Lung (tissue), 12 donors: Measurements from ENCODE around the gene LRRC27. TPM values are rescaled to one million over a fixed set of nuclear protein-coding genes. Genes with fewer than 3 reads are reported as not detected.

Experiments
- ATAC-seq: fragments of 200-7000 bp; cut with Tn5 transposase; one replicate; pipeline ENCODE4 v1.9.1; 2020; ENCODE audit warnings: moderate number of reproducible peaks; ENCODE audit not compliant: insufficient read depth, low FRiP score
- DNase-seq, 3 donors: peaks; one replicate each; pipeline ENCODE4 v3.0.0-alpha.2; 2013 to 2017
- H3K27ac ChIP-seq, 2 donors: one replicate each; pipeline ENCODE4 v1.5.1; 2013; ENCODE audit warnings: mild to moderate bottlenecking in 2 of 2, moderate library complexity in 2 of 2, control low read depth in 1 of 2, inconsistent platforms in 1 of 2, low read depth in 1 of 2, low read length in 1 of 2
- H3K27me3 ChIP-seq, 3 donors: one replicate each; pipeline ENCODE4 v1.5.1; 2013; ENCODE audit warnings: low read length in 2 of 3; ENCODE audit not compliant: control insufficient read depth in 3 of 3, insufficient read depth in 3 of 3
- H3K36me3 ChIP-seq, 4 donors: one replicate each; pipeline ENCODE4 v1.5.1; 2013; ENCODE audit warnings: low read length in 4 of 4, mild to moderate bottlenecking in 1 of 4, moderate library complexity in 1 of 4; ENCODE audit not compliant: control insufficient read depth in 4 of 4, insufficient read depth in 4 of 4
- H3K4me1 ChIP-seq, 5 donors: one replicate each; pipeline ENCODE4 v1.5.1; 2013; ENCODE audit warnings: low read length in 5 of 5, mild to moderate bottlenecking in 2 of 5, moderate library complexity in 1 of 5; ENCODE audit not compliant: control insufficient read depth in 5 of 5, insufficient read depth in 5 of 5
- H3K4me3 ChIP-seq: one replicate; pipeline ENCODE4 v1.5.1; 2013; ENCODE audit warnings: mild to moderate bottlenecking, control low read depth, moderate library complexity
- H3K9ac ChIP-seq, 2 donors: one replicate each; pipeline ENCODE4 v1.5.1; 2013; ENCODE audit warnings: low read length in 2 of 2, control low read depth in 1 of 2; ENCODE audit not compliant: insufficient read depth in 1 of 2
- H3K9me3 ChIP-seq, 4 donors: one replicate each; pipeline ENCODE4 v1.5.1; 2013; ENCODE audit warnings: low read length in 3 of 4, mild to moderate bottlenecking in 1 of 4, moderate library complexity in 1 of 4; ENCODE audit not compliant: control insufficient read depth in 4 of 4, insufficient read depth in 3 of 4
- CTCF ChIP-seq: IDR thresholded peaks from 2 replicates; pipeline ENCODE4 v1.5.1; 2012; ENCODE audit warnings: mild to moderate bottlenecking; ENCODE audit errors: control extremely low read depth, extremely low read depth
- WGBS, 2 donors: extraction: QIAGEN DNeasy Blood & Tissue Kit; methylation state at CpG; one replicate each; pipeline ENCODE4 v1.1.7; 2013; 5-methylcytosine and 5-hydroxymethylcytosine counted together
- polyA plus RNA-seq, 2 donors: library from polyadenylated mRNA; stranded (reverse); fragments of 200-250 nt; gene quantifications; one replicate each; pipeline ENCODE4 v1.2.1, GENCODE V29; 2013
- total RNA-seq, 2 donors: library from RNA; depleted of rRNA in 1 of 2; stranded (reverse); fragments of >200 nt in 1 of 2; gene quantifications; one replicate each; pipeline ENCODE4 v1.2.1, GENCODE V29; 2014 to 2021
- donor health status: control.
- donor health status: control.
- donor health status: Bipolar disorder and iron deficiency.
- donor health status: healthy.
- donor health status: DM: yes; HTN: yes; CAD: no.

LRRC27 gene
- total and polyA plus RNA-seq, 4 donors, result 5.8 to 25.5 (median 17.2) TPM

DNA sequence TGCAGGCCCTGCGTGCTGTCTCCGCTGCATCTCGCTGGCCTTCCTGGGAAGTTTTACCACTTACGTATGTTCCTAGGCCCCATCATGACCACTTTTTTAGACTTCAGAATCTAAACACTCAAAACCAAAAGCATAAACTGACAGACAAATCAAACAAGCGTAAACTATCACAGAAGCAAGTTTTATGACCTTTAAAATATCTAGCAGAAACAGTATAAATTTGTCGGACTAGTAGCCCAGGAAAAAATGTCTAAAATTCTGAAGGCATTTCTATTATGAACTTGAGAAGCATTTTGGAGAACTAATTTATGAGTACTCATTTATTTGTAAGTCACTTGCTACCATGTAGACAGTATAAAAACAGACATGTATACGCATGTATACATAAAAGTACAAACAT is 10.6 kb downstream of the LRRC27 start:
- Histone ChIP-seq H3K4me1 (peaks cover 0 to 2% (median 0%) of the 10 kb centered on the region in 5 donors), H3K36me3 (peaks cover 4 to 23% (median 16%) of the 10 kb centered on the region in 4 donors), H3K9me3 (peaks cover 0 to 2% (median 0%) of the 10 kb centered on the region in 4 donors), H3K27ac (no peak overlapping the region), H3K9ac (no peak overlapping the region), H3K4me3 (no peak overlapping the region), H3K27me3 (no peaks in the 10 kb centered on the region)
- ATAC-seq, result no peak
- TF ChIP-seq CTCF, result no peak
- 90 to 99% methylated on average over 7 of the region's 7 CpGs for WGBS, 2 donors
- no peak for DNase-seq

- ATAC-seq (no peak), DNase-seq (no peak)
- Histone ChIP-seq H3K27me3 (no peaks in the 10 kb centered on the region), H3K9ac (no peak overlapping the region), H3K4me3 (no peak overlapping the region), H3K27ac (no peak overlapping the region), H3K4me1 (no peaks in the 10 kb centered on the region), H3K9me3 (peaks cover 0 to 2% (median 0%) of the 10 kb centered on the region in 4 donors), H3K36me3 (peaks cover 4 to 27% (median 17%) of the 10 kb centered on the region in 4 donors)
- 88 to 90% methylated on average over 6 of the region's 6 CpGs for WGBS, 2 donors
- no peak for TF ChIP-seq CTCF
Measured at GRCh38 chr10:132344386-132344785, 12.4 kb downstream of the LRRC27 start.

GRCh38 chr10:132345345-132345744 is 13.4 kb downstream of the LRRC27 start:
- H3K9me3 ChIP-seq, result peaks cover 0 to 2% (median 0%) of the 10 kb centered on the region in 4 donors
- H3K36me3 ChIP-seq, result peaks cover 4 to 28% (median 15%) of the 10 kb centered on the region in 4 donors
- H3K9ac ChIP-seq, result no peak overlapping the region
- H3K4me3 ChIP-seq, result no peak overlapping the region
- no peak for TF ChIP-seq CTCF
- ATAC-seq (no peak), DNase-seq (no peak)
- H3K4me1 ChIP-seq, result no peaks in the 10 kb centered on the region
- H3K27me3 ChIP-seq, result no peaks in the 10 kb centered on the region
- H3K27ac ChIP-seq, result no peak overlapping the region
- 93 to 96% methylated on average over 7 of the region's 7 CpGs for WGBS, 2 donors

DNA sequence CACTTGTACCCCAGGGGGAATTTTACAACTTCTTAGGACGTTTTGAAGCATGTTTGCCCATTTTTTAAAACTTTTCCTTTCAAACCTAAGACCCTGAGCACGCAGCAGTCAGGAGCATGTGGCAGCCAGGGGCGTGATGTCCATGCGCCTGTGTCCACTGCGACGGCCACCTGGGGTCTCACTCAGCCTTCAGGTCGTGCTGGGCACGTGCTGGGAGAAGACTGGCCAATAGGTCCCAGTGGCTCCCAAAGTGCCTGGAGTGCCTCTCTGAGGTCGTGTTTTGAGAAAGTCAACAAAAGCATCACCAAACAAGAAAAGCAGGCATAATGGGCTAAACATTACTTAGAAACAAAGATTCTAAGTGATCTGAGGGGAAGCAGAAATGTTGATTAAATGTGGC is 14.8 kb downstream of the LRRC27 start:
- ATAC-seq (no peak), DNase-seq (no peak)
- H3K4me3 ChIP-seq, result no peak overlapping the region
- no peak overlapping the region for H3K9ac ChIP-seq
- H3K27ac ChIP-seq, result no peak overlapping the region
- H3K9me3 ChIP-seq, result peaks cover 0 to 2% (median 0%) of the 10 kb centered on the region in 4 donors
- TF ChIP-seq CTCF, result no peak
- H3K4me1 ChIP-seq, result no peaks in the 10 kb centered on the region
- 92 to 94% methylated on average over 9 of the region's 9 CpGs for WGBS, 2 donors
- H3K27me3 ChIP-seq, result no peaks in the 10 kb centered on the region
- peaks cover 4 to 28% (median 15%) of the 10 kb centered on the region in 4 donors for H3K36me3 ChIP-seq
